OCI-LY3 (cell line): ENCODE data around the gene PIK3C2G.

Experiments
- EZH2phosphoT487 ChIP-seq: fragments of 200-600 bp; shearing (Covaris generic); IDR thresholded peaks from 2 replicates; pipeline ENCODE4 v1.6.1; 2018; ENCODE audit warnings: antibody characterized with exemption, mixed run types, low read depth
- TF ChIP-seq, protein P1 (sequence below): fragments of 200-600, 300-600 bp; sonication (generic); IDR thresholded peaks from 2 replicates; pipeline ENCODE4 v1.5.1; 2014; ENCODE audit warnings: antibody characterized with exemption, low read length, low read depth

DNA sequence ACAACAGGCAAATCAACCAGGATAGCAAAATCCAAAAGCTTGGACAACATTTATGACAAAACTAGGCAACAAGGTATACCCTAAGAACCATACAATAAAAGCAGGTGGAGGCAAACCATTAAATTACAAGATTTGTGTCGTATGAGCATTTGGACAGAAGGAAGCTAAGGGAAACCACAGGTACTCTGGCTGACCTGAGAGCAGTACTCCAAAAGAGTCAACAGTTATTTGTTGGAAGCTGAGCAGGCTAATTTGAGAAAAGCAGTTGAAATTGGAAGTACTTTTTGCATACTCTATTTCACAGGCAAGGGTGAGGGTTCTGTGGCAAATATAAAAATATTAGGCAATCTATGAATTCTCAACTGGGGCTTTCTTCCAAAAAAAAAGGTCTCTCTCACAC, 297.9 kb downstream of the PIK3C2G start:
- TF ChIP-seq, protein P1, sequence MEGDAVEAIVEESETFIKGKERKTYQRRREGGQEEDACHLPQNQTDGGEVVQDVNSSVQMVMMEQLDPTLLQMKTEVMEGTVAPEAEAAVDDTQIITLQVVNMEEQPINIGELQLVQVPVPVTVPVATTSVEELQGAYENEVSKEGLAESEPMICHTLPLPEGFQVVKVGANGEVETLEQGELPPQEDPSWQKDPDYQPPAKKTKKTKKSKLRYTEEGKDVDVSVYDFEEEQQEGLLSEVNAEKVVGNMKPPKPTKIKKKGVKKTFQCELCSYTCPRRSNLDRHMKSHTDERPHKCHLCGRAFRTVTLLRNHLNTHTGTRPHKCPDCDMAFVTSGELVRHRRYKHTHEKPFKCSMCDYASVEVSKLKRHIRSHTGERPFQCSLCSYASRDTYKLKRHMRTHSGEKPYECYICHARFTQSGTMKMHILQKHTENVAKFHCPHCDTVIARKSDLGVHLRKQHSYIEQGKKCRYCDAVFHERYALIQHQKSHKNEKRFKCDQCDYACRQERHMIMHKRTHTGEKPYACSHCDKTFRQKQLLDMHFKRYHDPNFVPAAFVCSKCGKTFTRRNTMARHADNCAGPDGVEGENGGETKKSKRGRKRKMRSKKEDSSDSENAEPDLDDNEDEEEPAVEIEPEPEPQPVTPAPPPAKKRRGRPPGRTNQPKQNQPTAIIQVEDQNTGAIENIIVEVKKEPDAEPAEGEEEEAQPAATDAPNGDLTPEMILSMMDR: no peak
- TF ChIP-seq EZH2phosphoT487: no peak
